Gastroesophageal sphincter (tissue), 4 donors: ENCODE results near the gene KCNH4. TPM values are rescaled to one million over a fixed set of nuclear protein-coding genes. Genes with fewer than 3 reads are reported as not detected.

ENCODE experiments used
- ATAC-seq: fragments of 150-250 bp; one replicate; pipeline ENCODE4 v1.9.1; 2016; ENCODE audit warnings: mild to moderate bottlenecking, moderate library complexity
- H3K27ac ChIP-seq, 4 donors: fragments of 200-600 bp; sonication (generic) in 3 of 4; 1 replicate in 3 of 4; 2 replicates in 1 of 4; pipeline ENCODE4 v1.5.1; 2016 to 2019
- H3K27me3 ChIP-seq: fragments of 200-600 bp; sonication (generic); one replicate; pipeline ENCODE4 v1.5.1; 2019
- H3K36me3 ChIP-seq, 2 donors: fragments of 200-600 bp; sonication (generic); one replicate each; pipeline ENCODE4 v1.5.1; 2019; ENCODE audit warnings: control low read depth in 1 of 2
- H3K4me1 ChIP-seq, 3 donors: fragments of 200-600 bp; sonication (generic); 1 replicate in 2 of 3; 2 replicates in 1 of 3; pipeline ENCODE4 v1.5.1; 2016 to 2019; ENCODE audit warnings: control low read depth in 2 of 3
- H3K4me3 ChIP-seq, 2 donors: fragments of 200-600 bp; sonication (generic); one replicate each; pipeline ENCODE4 v1.5.1; 2019; ENCODE audit warnings: mild to moderate bottlenecking in 1 of 2, moderate library complexity in 1 of 2
- H3K9me3 ChIP-seq, 3 donors: fragments of 200-600 bp; sonication (generic); one replicate each; pipeline ENCODE4 v1.5.1; 2017 to 2019; ENCODE audit warnings: control low read depth in 2 of 3
- CTCF ChIP-seq, 4 experiments: fragments of 200-600 bp in 2 of 4; fragments of 450-650 bp in 2 of 4; sonication (generic) in 1 of 4; IDR thresholded peaks; one replicate each; pipeline ENCODE4 v1.5.1; 2017 to 2019; ENCODE audit warnings: antibody characterized with exemption in 4 of 4, mild to moderate bottlenecking in 2 of 4, moderate library complexity in 2 of 4
- EP300 ChIP-seq: sonication (generic); formaldehyde crosslinking; IDR thresholded peaks from one replicate; pipeline ENCODE4 v1.6.1; 2017; ENCODE audit warnings: antibody characterized with exemption, mild to moderate bottlenecking
- POLR2A ChIP-seq, 2 donors: fragments of 450-650 bp; IDR thresholded peaks; one replicate each; pipeline ENCODE4 v1.6.1; 2017; ENCODE audit warnings: antibody characterized with exemption in 2 of 2, mild to moderate bottlenecking in 2 of 2, moderate library complexity in 1 of 2
- POLR2AphosphoS5 ChIP-seq: sonication (generic); formaldehyde crosslinking; IDR thresholded peaks from one replicate; pipeline ENCODE4 v1.6.1; 2017; ENCODE audit warnings: antibody characterized with exemption
- WGBS, 2 donors: methylation state at CpG; one replicate each; pipeline ENCODE4 v1.1.5; 2018; ENCODE audit warnings: low coverage in 1 of 2; 5-methylcytosine and 5-hydroxymethylcytosine counted together
- total RNA-seq, 4 donors: library from RNA; depleted of rRNA; stranded (reverse); fragments of >200 nt; gene quantifications; one replicate each; pipeline ENCODE4 v1.1.0, GENCODE V29; 2016

KCNH4 gene
- total RNA-seq, 4 donors from 2014 or later, result 0.16 to 0.27 (median 0.17) TPM; not detected in 1

- Histone ChIP-seq H3K36me3 (no peaks in the 10 kb centered on the region), H3K4me1 (peaks cover 0 to 3% (median 0%) of the 10 kb centered on the region in 3 donors), H3K9me3 (no peaks in the 10 kb centered on the region), H3K27me3 (peaks cover 6% of the 10 kb centered on the region), H3K27ac (no peak overlapping the region), H3K4me3 (no peak overlapping the region)
- ATAC-seq, result no peak
- TF ChIP-seq POLR2A (IDR thresholded peaks at IDR 0.05) (no peak), POLR2AphosphoS5 (no peak), CTCF (IDR thresholded peaks at IDR 0.05) (no peak), EP300 (no peak)
- 73 to 75% methylated on average over 3 to 5 of the region's 7 CpGs for WGBS, 2 donors
These were observed 20.4 kb downstream of the KCNH4 start for GRCh38 chr17:42160531-42160910.

GRCh38 chr17:42159796-42160530 lies 21.0 kb downstream of the KCNH4 start:
- WGBS, 2 donors, result 73% methylated on average over 5 of the region's 14 CpGs; no CpG with 5 or more reads in 1 of the 2 donors
- no peak overlapping the region for H3K4me3 ChIP-seq
- TF ChIP-seq CTCF (IDR thresholded peaks at IDR 0.05) (no peak), EP300 (no peak), POLR2A (IDR thresholded peaks at IDR 0.05) (no peak), POLR2AphosphoS5 (no peak)
- no peaks in the 10 kb centered on the region for H3K36me3 ChIP-seq
- H3K27me3 ChIP-seq, result peaks cover 6% of the 10 kb centered on the region
- peaks cover 0 to 8% (median 0%) of the 10 kb centered on the region in 3 donors for H3K4me1 ChIP-seq
- H3K27ac ChIP-seq, result no peak overlapping the region
- H3K9me3 ChIP-seq, result no peaks in the 10 kb centered on the region
- no peak for ATAC-seq

DNA sequence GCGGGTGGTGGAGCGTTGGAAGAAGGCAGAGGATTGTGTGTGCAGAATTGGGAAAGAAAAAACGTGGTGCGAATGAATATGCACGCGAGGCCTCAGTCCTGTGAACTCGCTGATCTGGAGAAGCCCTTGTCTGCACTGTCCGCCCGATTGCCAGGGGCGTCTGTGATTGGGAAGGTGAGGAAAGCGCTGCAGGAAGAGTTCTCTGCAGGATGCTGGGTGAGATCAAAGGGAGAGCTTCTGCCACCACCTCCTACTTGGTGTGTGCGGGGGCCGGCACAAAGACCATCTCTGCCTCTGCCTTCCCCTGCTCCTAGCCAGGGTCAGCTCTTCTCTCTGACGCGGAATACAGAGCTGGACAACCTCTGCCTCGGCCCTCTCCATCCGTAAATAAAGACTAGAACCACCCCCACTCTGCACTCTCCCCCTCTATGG lies 25.3 kb downstream of the KCNH4 start:
- peaks cover 0 to 14% of the 10 kb centered on the region in 2 donors for H3K36me3 ChIP-seq
- peak overlapping the region; percentile 11 to 98 for H3K4me3 ChIP-seq
- peak overlapping the region in 2 of 4 donors; percentile 68 to 88 for H3K27ac ChIP-seq
- 20 to 39% methylated on average over 2 to 11 of the region's 17 CpGs for WGBS, 2 donors
- TF ChIP-seq CTCF (IDR thresholded peaks at IDR 0.05) (no peak), EP300 (no peak), POLR2A (IDR thresholded peaks at IDR 0.05) (no peak), POLR2AphosphoS5 (no peak)
- no peaks in the 10 kb centered on the region for H3K9me3 ChIP-seq
- no peak for ATAC-seq
- peaks cover 3 to 46% (median 24%) of the 10 kb centered on the region in 3 donors for H3K4me1 ChIP-seq
- H3K27me3 ChIP-seq, result no peaks in the 10 kb centered on the region

GRCh38 chr17:42153919-42154742 lies 26.8 kb downstream of the KCNH4 start:
- TF ChIP-seq POLR2AphosphoS5, result no peak
- TF ChIP-seq POLR2A (IDR thresholded peaks at IDR 0.05), result no peak
- no peak for TF ChIP-seq EP300
- no peak for TF ChIP-seq CTCF (IDR thresholded peaks at IDR 0.05)
- WGBS, 2 donors, result 0 to 1% methylated on average over 7 to 14 of the region's 15 CpGs
- Histone ChIP-seq H3K27me3 (no peaks in the 10 kb centered on the region), H3K4me3 (peak overlapping the region; percentile 73 to 98), H3K27ac (peak overlapping the region; percentile 34 to 88 (median 84)), H3K4me1 (peaks cover 3 to 58% (median 24%) of the 10 kb centered on the region in 3 donors), H3K36me3 (peaks cover 0 to 27% of the 10 kb centered on the region in 2 donors), H3K9me3 (no peaks in the 10 kb centered on the region)
- ATAC-seq, result no peak
